Coronary artery (tissue), 2 donors: ENCODE data around the gene GLDN.

Experiments
- DNase-seq: peaks from one replicate; pipeline ENCODE4 v3.0.0-alpha.2; 2017; ENCODE audit warnings: low spot score
- H3K27ac ChIP-seq, 2 donors: fragments of 200-600 bp; sonication (generic); one replicate each; pipeline ENCODE4 v1.5.1; 2016 to 2019
- H3K4me3 ChIP-seq: fragments of 200-600 bp; sonication (generic); 2 replicates; pipeline ENCODE4 v1.5.1; 2016; ENCODE audit warnings: mild to moderate bottlenecking, moderate library complexity
- TF ChIP-seq, protein P1 (sequence below): fragments of 200-600 bp; sonication (generic); IDR thresholded peaks from one replicate; pipeline ENCODE4 v1.5.1; 2019; ENCODE audit warnings: antibody characterized with exemption

The GLDN gene

DNA sequence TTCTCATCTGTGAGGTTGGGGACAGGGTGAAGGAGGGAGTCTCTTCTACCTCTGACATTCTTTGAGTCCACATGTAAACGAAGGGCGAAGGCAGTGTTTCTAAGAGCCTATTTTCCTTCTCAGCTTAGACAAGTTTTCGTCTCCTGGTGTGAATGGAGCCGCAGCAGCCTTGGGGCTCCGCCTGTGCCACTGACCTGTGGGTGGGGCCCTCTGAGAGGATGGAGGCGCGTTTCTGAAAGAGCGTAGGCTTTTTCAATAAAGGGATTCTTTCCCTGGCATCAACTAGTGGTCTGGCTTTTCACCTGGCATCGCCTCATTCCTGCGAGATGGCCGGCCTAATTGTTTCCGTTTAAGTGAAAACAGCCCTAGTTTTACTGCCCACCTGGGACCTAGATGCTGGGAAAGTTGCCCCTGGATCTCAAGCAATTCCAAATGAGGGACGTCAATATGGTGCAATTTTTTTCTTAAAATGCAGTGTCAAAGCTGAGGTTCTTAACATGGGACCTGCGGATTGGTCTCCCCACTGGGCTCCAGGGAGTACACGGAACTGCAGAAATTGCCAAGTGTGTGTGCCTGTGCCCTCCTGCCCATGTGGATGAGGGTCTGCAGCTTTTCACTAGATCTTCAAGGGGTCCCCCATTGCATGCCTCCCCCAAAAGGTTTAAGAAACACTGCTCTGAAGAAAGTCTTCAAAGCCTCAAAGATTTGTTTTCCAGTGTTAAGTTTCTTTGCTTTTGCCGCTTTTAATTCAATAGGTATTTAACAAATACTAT is 958 bp downstream of the GLDN start:
- Histone ChIP-seq H3K4me3 (peak overlapping the region; percentile 72), H3K27ac (peak overlapping the region; percentile 60 to 92)
- no peak for DNase-seq
- TF ChIP-seq, protein P1, sequence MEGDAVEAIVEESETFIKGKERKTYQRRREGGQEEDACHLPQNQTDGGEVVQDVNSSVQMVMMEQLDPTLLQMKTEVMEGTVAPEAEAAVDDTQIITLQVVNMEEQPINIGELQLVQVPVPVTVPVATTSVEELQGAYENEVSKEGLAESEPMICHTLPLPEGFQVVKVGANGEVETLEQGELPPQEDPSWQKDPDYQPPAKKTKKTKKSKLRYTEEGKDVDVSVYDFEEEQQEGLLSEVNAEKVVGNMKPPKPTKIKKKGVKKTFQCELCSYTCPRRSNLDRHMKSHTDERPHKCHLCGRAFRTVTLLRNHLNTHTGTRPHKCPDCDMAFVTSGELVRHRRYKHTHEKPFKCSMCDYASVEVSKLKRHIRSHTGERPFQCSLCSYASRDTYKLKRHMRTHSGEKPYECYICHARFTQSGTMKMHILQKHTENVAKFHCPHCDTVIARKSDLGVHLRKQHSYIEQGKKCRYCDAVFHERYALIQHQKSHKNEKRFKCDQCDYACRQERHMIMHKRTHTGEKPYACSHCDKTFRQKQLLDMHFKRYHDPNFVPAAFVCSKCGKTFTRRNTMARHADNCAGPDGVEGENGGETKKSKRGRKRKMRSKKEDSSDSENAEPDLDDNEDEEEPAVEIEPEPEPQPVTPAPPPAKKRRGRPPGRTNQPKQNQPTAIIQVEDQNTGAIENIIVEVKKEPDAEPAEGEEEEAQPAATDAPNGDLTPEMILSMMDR: no peak

GRCh38 chr15:51343466-51343865 is 2.0 kb downstream of the GLDN start:
- DNase-seq: no peak
- Histone ChIP-seq H3K4me3 (no peak overlapping the region), H3K27ac (no peak overlapping the region)
- TF ChIP-seq, protein P1: no peak

DNA sequence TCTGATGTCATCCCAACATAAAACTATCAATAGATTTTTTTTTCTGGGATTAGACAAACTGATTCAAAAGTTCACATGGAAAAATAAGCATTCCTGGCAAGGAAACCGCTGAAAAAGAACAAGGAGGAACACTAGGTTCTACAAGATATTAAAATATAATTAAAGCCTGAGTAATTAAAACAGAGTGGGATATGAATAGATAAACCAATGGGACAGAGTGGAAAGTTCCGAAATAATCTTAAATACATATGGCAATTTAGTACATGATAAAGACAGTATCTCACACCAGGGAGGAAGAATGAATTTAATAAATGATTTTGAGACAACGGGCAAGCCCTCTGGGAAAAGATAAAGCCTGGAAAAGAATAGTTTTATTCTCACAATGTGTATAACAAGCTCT is 4.7 kb downstream of the GLDN start:
- TF ChIP-seq, protein P1: no peak
- Histone ChIP-seq H3K27ac (no peak overlapping the region), H3K4me3 (no peak overlapping the region)
- no peak for DNase-seq

DNA sequence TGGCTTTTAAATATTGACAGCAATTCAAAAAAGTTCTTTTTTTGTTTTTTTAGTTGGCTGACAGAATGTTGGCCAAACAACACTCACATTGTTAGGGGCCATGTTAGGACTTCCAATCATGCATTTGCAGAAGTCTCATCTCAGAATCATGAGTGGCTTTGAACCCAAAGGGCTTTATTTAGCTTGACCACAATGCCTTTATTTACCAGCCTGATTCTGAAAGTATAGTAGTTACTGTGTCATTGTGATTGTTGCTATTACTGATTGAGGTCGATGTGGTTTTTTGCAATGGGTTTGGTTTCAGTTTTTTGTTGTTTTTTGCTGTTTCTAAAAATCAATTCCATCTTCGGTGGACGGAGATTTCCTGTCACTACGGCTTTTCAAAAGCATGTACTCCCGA is 7.2 kb downstream of the GLDN start:
- TF ChIP-seq, protein P1: no peak
- H3K4me3 ChIP-seq: peak overlapping the region; percentile 10
- peak overlapping the region; percentile 77 to 82 for H3K27ac ChIP-seq
- DNase-seq: no peak

- TF ChIP-seq, protein P1: no peak
- Histone ChIP-seq H3K4me3 (peak overlapping the region; percentile 10), H3K27ac (peak overlapping the region; percentile 77 to 82)
- no peak for DNase-seq
Measured at GRCh38 chr15:51349156-51349844, 7.8 kb downstream of the GLDN start.

- Histone ChIP-seq H3K27ac (no peak overlapping the region), H3K4me3 (no peak overlapping the region)
- DNase-seq: no peak
- TF ChIP-seq, protein P1: no peak
Measured at GRCh38 chr15:51350723-51351122, 9.3 kb downstream of the GLDN start.

GRCh38 chr15:51353976-51354375 is 12.5 kb downstream of the GLDN start:
- no peak overlapping the region for H3K27ac ChIP-seq
- TF ChIP-seq, protein P1: no peak
- no peak for DNase-seq
- no peak overlapping the region for H3K4me3 ChIP-seq
